Thyroid gland (tissue), 4 donors: ENCODE data around the gene CAMK1. TPM values are rescaled to one million over a fixed set of nuclear protein-coding genes. Genes with fewer than 3 reads are reported as not detected.
A peak's percentile ranks its signal among the peaks of the same experiment; 100 is the strongest.

ENCODE experiments used
- DNase-seq, 2 donors: peaks; one replicate each; pipeline ENCODE4 v3.0.0-alpha.2; 2019
- H3K27ac ChIP-seq, 3 donors: fragments of 200-600 bp; sonication (generic); 1 replicate in 2 of 3; 2 replicates in 1 of 3; pipeline ENCODE4 v1.5.1; 2016 to 2019; ENCODE audit warnings: mild to moderate bottlenecking in 1 of 3, moderate library complexity in 1 of 3
- H3K27me3 ChIP-seq: fragments of 200-600 bp; sonication (generic); one replicate; pipeline ENCODE4 v1.5.1; 2019
- H3K36me3 ChIP-seq, 2 donors: fragments of 200-600 bp; sonication (generic); one replicate each; pipeline ENCODE4 v1.5.1; 2016 to 2019
- H3K4me1 ChIP-seq, 2 donors: fragments of 200-600 bp; sonication (generic); one replicate each; pipeline ENCODE4 v1.5.1; 2017 to 2019
- H3K4me3 ChIP-seq, 3 donors: fragments of 200-600 bp; sonication (generic); replicated peaks in 1 of 3; 1 replicate in 2 of 3; 2 replicates in 1 of 3; pipeline ENCODE4 v1.5.1; 2016; ENCODE audit warnings: mild to moderate bottlenecking in 1 of 3
- H3K9me3 ChIP-seq: fragments of 200-600 bp; sonication (generic); one replicate; pipeline ENCODE4 v1.5.1; 2017
- CTCF ChIP-seq, 6 experiments: fragments of 200-600 bp in 3 of 6; fragments of 450-650 bp in 3 of 6; sonication (generic) in 3 of 6; IDR thresholded peaks; one replicate each; pipeline ENCODE4 v1.5.1; 2016 to 2019; ENCODE audit warnings: antibody characterized with exemption in 6 of 6, mild to moderate bottlenecking in 2 of 6, inconsistent platforms in 1 of 6, moderate library complexity in 1 of 6
- POLR2A ChIP-seq, 2 donors: fragments of 450-650 bp; IDR thresholded peaks; one replicate each; pipeline ENCODE4 v1.6.1; 2017; ENCODE audit warnings: antibody characterized with exemption in 2 of 2, mild to moderate bottlenecking in 2 of 2, moderate library complexity in 1 of 2
- WGBS, 2 donors: methylation state at CpG; one replicate each; pipeline ENCODE4 v1.1.5; 2017; 5-methylcytosine and 5-hydroxymethylcytosine counted together
- intact Hi-C: fragments of 100-400 bp; cut with DNase I; formaldehyde crosslinking; loops from one replicate; pipeline ENCODE4 v1.15.1; 2023
- total RNA-seq, 4 donors: library from RNA; depleted of rRNA; stranded (reverse); fragments of >200 nt; gene quantifications; one replicate each; pipeline ENCODE4 v1.2.3, GENCODE V29; 2016

CAMK1 gene
- total RNA-seq, 4 donors from 2014 or later, result 32.1 to 44.8 (median 35.9) TPM

- Histone ChIP-seq H3K27me3 (no peaks in the 10 kb centered on the region), H3K27ac (peak overlapping the region; percentile 43 to 76 (median 49)), H3K9me3 (no peaks in the 10 kb centered on the region), H3K36me3 (peaks cover 14 to 32% of the 10 kb centered on the region in 2 donors), H3K4me3 (no peak overlapping the region), H3K4me1 (peaks cover 0 to 45% of the 10 kb centered on the region in 2 donors)
- TF ChIP-seq CTCF (IDR thresholded peaks at IDR 0.05) (no peak), POLR2A (IDR thresholded peaks at IDR 0.05) (no peak)
- 66 to 70% methylated on average over 4 of the region's 4 CpGs for WGBS, 2 donors
- DNase-seq, result no peak
- intact Hi-C loops, result no loop called here
Observed at GRCh38 chr3:9780910-9781309, 11.2 kb upstream of the CAMK1 start.

- Histone ChIP-seq H3K4me3 (no peak overlapping the region), H3K4me1 (peaks cover 0 to 45% of the 10 kb centered on the region in 2 donors), H3K36me3 (peaks cover 11 to 29% of the 10 kb centered on the region in 2 donors), H3K27ac (peak overlapping the region; percentile 43 to 76 (median 49)), H3K27me3 (no peaks in the 10 kb centered on the region), H3K9me3 (no peaks in the 10 kb centered on the region)
- WGBS, 2 donors, result 79 to 85% methylated on average over 10 of the region's 10 CpGs
- intact Hi-C loops, result no loop called here
- TF ChIP-seq CTCF (IDR thresholded peaks at IDR 0.05) (no peak), POLR2A (IDR thresholded peaks at IDR 0.05) (no peak)
- peak; percentile 46 to 47 for DNase-seq
Observed at GRCh38 chr3:9780458-9780812, 10.7 kb upstream of the CAMK1 start.

GRCh38 chr3:9779721-9780457 is 10.1 kb upstream of the CAMK1 start:
- 64 to 74% methylated on average over 8 of the region's 8 CpGs for WGBS, 2 donors
- H3K27ac ChIP-seq, result peak overlapping the region; percentile 40 to 76 (median 49)
- H3K9me3 ChIP-seq, result no peaks in the 10 kb centered on the region
- TF ChIP-seq POLR2A (IDR thresholded peaks at IDR 0.05), result no peak
- no peak for TF ChIP-seq CTCF (IDR thresholded peaks at IDR 0.05)
- intact Hi-C loops, result no loop called here
- DNase-seq, result peak; percentile 82 to 89
- peaks cover 0 to 45% of the 10 kb centered on the region in 2 donors for H3K4me1 ChIP-seq
- no peak overlapping the region for H3K4me3 ChIP-seq
- H3K27me3 ChIP-seq, result no peaks in the 10 kb centered on the region
- peaks cover 5 to 25% of the 10 kb centered on the region in 2 donors for H3K36me3 ChIP-seq

- H3K36me3 ChIP-seq, result peaks cover 5 to 17% of the 10 kb centered on the region in 2 donors
- no peak for DNase-seq
- WGBS, 2 donors, result 80 to 91% methylated on average over 6 of the region's 6 CpGs
- no peak overlapping the region for H3K4me3 ChIP-seq
- no peaks in the 10 kb centered on the region for H3K9me3 ChIP-seq
- peaks cover 0 to 45% of the 10 kb centered on the region in 2 donors for H3K4me1 ChIP-seq
- no peaks in the 10 kb centered on the region for H3K27me3 ChIP-seq
- TF ChIP-seq CTCF (IDR thresholded peaks at IDR 0.05), result no peak
- TF ChIP-seq POLR2A (IDR thresholded peaks at IDR 0.05), result no peak
- intact Hi-C loops, result no loop called here
- H3K27ac ChIP-seq, result peak overlapping the region in 2 of 3 donors; percentile 13 to 24
Observed at GRCh38 chr3:9779075-9779593, 9.4 kb upstream of the CAMK1 start.
